NCI-H460 (cell line): ENCODE data around the gene BRD4. TPM values are rescaled to one million over a fixed set of nuclear protein-coding genes. Genes with fewer than 3 reads are reported as not detected.

Experiments used
- DNase-seq: peaks from one replicate; pipeline ENCODE4 v3.0.0-alpha.2; 2016; ENCODE audit warnings: low read depth; ENCODE audit errors: extremely low read depth
- total RNA-seq: library from RNA; depleted of rRNA; stranded (reverse); fragments of >200 nt; shearing (Covaris generic); gene quantifications from 2 replicates; pipeline ENCODE4 v1.2.3, GENCODE V29; 2014

The BRD4 gene
- total RNA-seq, 1 experiment from 2014 or later = 23.4 TPM

GRCh38 chr19:15251749-15252397 is 80.5 kb downstream of the BRD4 start:
- peak; percentile 75 for DNase-seq

DNA sequence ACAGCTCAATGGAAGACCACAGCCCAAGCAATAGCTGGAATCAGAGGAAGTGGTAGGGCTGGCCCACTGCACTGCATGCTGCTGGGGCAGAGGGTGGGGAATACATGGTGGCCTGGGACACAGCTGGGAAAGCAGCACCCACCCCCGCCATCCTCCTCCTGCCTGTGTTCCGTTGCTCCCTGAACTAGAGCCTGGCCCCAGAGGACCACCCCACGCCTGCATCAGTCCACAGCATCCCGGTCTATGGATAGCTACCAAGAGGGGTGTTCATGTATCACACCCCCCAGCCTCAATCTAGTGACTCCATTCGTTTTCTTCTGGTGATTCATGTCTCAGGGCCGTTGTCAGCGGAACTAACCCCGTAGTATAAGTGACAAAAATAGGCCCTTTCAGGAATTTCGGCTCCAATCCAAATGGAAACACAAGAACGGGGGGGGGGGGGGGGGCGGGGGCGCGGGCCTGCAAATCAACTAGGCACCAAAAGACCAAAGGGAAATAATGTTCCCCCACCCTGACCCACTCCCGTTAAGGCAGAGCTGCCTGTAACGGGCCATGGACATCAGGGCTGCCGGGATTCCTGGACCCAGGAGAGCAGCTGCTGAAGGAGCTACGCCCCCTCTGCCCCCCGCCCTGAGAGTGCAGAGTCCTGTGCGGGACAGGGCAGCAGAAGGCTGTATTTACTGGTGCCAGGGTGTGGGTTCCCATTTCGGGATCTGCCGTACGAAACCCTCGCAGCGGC is 81.2 kb downstream of the BRD4 start:
- no peak for DNase-seq

DNA sequence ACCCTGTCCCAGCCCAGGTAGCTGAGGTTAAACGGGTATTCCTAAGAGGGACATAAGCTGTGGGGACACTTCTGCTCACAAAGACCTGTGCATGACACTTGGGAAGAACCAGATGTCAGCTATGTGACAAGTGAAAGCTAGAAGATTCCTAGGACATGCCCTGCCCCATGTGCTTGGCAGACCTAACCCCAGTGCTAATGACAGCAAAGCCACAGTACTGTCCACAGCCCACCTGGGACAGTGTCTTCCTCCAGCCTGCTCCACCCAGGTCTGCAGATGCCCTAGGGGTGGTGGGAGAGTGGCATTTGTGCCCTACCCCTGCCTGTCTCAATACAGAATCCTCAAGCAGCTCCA is 81.7 kb downstream of the BRD4 start:
- no peak for DNase-seq

- DNase-seq = peak; percentile 66
Observed at GRCh38 chr19:15249972-15250639, 82.2 kb downstream of the BRD4 start.

DNA sequence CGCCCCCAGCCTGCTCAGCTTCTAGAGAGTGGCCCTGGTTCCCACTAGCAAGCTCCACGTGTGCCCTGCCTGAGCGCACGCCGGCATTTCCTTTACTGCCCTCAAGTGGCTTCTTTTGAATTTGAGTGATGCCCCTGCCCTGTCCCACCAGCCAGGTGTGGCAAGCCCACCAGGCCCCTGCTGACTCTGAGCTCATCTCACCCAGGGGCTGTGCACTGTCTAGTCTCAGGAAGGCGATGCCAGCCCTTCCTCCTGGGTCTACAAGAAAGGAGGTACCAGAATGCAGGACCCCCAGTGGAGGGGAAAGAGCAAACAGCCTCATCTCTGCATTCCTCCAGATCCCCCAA is 82.8 kb downstream of the BRD4 start:
- DNase-seq = no peak

GRCh38 chr19:15248648-15249527 is 83.5 kb downstream of the BRD4 start:
- peak; percentile 74 for DNase-seq

DNA sequence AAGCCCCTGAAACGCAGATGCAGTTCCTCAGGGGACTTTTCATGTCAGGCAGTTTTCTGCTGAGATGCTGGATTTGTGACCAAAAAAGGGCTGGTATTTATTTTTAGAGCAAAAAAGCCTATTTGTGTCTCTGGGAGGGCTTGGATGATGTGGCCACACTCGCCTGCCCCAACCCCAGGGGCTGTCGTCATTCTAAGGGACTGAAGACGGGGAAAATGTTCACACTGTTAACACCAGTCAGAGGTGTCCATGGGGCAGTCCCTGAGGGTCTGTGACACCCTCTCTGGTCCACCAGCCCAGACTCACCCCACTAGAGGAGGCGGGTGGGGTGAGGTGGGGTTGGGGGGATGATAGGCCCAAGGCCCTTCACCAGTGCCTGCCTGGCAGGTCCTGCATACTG is 84.2 kb downstream of the BRD4 start:
- DNase-seq = no peak

DNA sequence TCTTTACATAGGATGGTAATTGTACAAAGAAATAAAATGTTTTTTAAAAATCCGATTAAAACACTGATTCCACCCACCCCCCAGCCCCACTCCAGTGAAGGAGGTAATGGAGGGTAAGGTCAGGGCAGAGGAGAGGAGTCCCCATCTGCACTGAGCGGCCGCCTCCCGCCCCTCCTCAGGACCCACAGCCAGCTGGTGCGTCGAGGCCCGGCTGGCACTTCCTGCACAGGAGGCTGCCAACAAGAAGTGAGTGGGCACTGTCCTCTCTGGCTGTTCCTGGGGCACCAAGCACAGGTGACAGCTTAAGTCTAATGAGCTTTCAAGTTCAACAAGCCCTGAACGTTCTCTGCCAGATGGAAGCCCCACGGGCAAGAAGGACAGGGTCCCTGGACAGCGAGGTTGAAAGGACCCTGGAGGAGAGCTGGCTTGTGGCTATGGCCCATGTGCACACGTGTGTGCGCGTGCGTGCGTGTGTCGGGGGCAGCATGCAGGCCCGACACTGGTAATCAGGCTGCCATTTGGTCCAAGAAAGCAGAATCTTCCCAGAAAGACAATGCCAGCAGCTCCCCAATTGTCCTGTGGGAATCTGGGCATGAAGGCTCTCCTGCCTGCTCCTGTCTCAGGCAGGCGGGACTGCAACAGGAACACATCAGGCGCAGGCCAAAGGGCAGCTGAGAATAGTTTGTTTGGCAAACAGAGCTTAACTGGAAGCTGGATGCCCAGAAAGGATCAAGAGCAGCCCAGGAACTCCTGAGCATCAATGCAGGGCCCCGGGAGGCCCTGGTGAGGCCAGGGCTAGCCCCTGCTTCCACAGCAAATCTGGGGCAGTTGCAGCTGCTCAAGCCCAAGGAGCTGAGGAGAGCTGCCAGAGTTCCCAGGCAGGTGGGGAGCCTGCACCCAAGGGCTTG is 85.0 kb downstream of the BRD4 start:
- no peak for DNase-seq

DNA sequence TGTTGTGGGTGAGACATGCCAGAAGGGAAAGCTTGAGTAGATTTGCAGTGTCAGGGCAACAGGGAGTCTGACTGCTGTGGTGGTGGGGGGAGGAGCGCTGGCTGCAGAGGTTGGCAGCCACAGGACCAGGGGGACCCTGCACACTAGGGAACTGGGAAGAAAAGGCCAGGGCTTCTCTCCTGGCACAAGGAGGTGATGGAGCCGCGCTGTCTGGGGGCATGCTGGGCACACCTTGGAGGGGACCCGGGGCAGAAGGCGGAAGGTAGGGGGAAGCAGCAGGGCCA is 86.2 kb downstream of the BRD4 start:
- DNase-seq = no peak

DNA sequence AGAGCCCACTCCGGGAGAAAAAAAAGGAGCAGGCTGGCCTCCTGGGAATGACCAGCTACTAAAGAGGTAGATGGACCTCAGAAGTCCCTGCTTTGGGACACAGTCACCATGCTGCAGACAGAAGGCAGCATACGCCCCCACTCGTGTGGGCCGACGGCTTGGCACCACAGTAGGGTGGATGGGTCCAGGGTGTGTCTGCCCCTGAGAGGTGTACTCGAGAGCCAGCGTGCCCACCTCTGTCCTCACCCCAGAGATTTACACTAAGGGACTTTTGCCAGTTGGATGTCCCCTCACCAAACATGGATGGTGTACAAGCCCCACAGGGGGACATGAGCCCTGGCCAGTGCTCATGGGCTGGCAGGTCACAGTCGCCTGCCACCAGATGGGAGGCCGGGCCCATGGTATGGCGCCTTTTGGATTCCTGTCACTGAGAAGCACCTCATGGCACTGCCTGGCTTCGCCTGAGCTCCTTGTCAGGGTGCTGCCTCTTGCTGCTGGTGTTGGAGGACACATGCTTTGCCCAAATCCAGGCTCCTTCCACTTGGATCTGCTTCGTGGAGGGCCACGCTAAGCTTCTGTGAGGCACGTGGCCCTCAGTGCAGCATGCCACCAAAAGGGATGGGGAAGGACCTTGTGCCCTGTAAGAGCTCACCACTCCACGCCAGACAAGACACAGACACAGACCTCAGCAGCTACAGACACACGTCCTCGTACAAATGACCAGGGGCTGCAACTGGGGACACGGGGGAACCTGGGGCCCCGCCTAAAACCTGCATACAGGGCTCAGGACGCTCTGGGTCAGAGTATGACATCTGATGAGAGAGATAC is 86.8 kb downstream of the BRD4 start:
- no peak for DNase-seq

GRCh38 chr19:15244808-15245207 is 87.5 kb downstream of the BRD4 start:
- DNase-seq = no peak

GRCh38 chr19:15244106-15244803 is 88.1 kb downstream of the BRD4 start:
- DNase-seq = no peak

DNA sequence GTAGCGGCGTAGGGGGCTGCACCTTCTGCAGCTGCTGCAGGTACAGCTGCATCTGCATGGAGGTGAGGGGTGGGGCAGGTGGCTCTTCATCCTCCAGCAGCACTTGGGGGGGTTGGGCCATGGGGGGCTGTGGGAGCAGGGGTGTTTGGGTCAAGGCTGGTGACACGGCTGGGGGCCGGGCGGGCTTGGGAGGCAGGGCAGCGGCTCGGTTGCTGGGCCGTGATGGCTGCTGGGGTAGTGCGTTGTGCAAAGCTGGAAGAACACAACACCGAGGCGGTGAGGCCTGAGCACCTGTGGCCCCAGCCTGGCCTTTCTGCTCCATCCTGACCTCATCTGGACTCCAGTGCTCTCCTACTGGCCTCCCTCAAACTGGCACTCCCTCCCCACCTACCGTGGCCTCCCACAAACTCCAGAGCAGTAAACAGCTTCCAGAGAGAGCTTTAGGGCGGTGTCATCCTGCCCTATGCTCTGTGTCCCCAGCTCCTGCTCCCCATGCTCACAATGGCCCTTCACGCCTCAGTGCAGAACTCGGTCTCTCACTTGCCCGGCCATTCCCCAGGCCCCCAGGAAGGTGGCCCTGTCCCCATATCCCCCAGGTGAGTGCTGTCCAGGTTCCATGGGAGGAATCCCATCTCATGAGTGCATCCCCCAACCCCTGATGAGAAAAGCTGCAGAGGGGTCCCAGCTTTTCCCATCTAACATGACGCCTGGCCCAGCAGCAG is 88.9 kb downstream of the BRD4 start:
- DNase-seq = no peak

DNA sequence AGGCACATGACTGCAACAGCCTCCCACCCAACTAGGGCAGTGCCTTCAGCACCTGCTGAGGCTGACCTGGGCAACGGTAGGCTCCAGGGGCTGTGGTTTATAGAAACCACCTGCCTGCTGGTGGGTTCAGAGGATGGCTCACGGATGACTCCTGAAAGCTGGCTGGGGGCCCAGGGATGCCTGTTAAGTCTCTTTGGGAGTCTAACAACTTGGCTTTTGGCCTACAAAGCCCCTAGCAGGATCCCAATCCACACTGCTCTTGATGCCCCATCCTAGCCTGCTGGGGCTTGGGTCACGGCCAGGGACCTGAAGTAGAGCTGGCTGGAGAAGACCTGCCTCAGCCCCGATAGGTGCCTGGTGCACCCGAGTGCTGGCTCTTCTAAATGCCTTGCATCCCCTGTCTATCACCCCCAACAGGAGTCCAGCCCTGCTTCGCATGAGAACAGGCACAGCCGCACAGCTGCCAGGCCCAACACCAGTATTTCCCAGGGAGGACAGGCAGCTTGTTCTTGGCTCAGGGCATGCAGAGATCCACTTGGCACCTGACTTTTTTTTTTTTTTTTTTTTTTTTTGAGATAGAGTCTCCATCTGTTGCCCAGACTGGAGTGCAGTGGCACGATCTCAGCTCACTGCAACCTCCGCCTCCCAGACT is 91.0 kb downstream of the BRD4 start:
- no peak for DNase-seq

DNA sequence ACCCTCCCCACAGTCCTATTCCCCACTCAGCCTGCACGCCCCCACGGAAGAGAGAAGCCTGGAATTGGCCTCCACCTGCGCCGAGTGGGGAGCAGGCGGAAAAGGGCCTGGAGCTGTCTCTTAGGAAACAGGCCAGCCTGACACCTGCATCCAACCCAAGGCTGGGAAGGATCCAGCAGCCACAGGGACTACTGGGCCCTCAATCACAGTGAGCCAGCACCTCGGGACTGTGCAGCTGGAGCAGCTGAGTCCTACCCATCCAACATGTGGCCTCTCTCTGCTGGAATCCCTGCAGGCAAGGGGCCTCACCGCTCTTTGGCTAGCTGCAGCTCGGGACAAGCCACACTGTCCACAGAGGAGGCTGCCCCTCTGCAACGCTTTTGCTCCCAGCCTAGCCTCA is 91.8 kb downstream of the BRD4 start:
- no peak for DNase-seq

GRCh38 chr19:15239337-15239949 is 92.9 kb downstream of the BRD4 start:
- no peak for DNase-seq

GRCh38 chr19:15238639-15239155 is 93.6 kb downstream of the BRD4 start:
- DNase-seq = no peak
